ENCODE results near the gene KL. TPM values are rescaled to one million over a fixed set of nuclear protein-coding genes. Genes with fewer than 3 reads are reported as not detected.

KL gene
- total and polyA plus RNA-seq, 2 of the 8 experiments (the other 6 are each of a cell fraction or from before 2014, with no cell fraction given) = 0.02 TPM; not detected in 1

DNA sequence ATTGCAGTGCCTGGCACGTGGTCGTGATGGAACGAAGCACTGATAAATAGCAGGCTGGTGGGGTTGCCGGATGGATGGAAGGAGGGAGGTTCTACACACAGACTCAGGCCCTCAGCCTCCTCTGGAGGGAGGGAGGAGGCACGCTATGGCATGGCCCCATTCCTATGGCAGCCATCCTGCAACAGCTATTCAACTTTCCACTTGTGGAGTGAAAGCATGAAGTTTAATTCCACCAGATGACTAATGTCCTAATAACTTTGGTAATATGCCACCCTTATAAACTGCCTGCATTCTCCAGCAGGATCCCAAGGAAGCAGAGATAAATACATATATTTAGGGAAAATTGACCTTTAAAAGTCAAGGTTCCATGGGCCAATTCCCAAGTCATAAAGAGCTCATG lies 92.4 kb downstream of the KL start:
- H3K79me2 ChIP-seq (ENCODE audit: control insufficient read depth in 1 of 2, insufficient read depth in 2 of 2, low read length in 2 of 2) = no peaks in the 10 kb centered on the region; a peak in 1 of 4 replicates
- no peak overlapping the region for H4K8ac ChIP-seq (ENCODE audit: extremely low read depth, insufficient read depth, low read length)
- no peak overlapping the region for H4K91ac ChIP-seq (replicated peaks; ENCODE audit: insufficient read length, low read length)
- H3K4ac ChIP-seq (replicated peaks; ENCODE audit: insufficient read length, low read depth, low read length) = no peak overlapping the region
- H3K27me3 ChIP-seq (replicated peaks in 1 of 4; ENCODE audit: control insufficient read depth in 3 of 4, extremely low read depth in 1 of 4, insufficient read depth in 3 of 4, low read length in 3 of 4) = no peaks in the 10 kb centered on the region
- H2BK20ac ChIP-seq (ENCODE audit: low read length) = no peak overlapping the region
- no peak overlapping the region for H3K9ac ChIP-seq (replicated peaks in 1 of 4; ENCODE audit: extremely low read depth in 1 of 4, low read depth in 3 of 4, low read length in 3 of 4)
- no peak overlapping the region for H2AK5ac ChIP-seq (ENCODE audit: low read depth, low read length)
- no peak overlapping the region for H2BK5ac ChIP-seq (ENCODE audit: low read depth, low read length)
- H3K18ac ChIP-seq (ENCODE audit: extremely low read depth, low read length) = no peak overlapping the region
- H2BK120ac ChIP-seq (replicated peaks; ENCODE audit: low read depth, low read length) = no peak overlapping the region
- no peak overlapping the region for H3K56ac ChIP-seq (replicated peaks; ENCODE audit: insufficient read length, low read depth, low read length)
- no peak for FAIRE-seq
- H3K23me2 ChIP-seq (ENCODE audit: low read depth, low read length) = no peaks in the 10 kb centered on the region
- no peak overlapping the region for H3K4me3 ChIP-seq (ENCODE audit: extremely low read depth in 1 of 4, insufficient read depth in 2 of 4, low read depth in 3 of 4, low read length in 4 of 4)
- H2BK12ac ChIP-seq (ENCODE audit: low read depth, low read length) = no peak overlapping the region
- no peaks in the 10 kb centered on the region for H3K36me3 ChIP-seq (ENCODE audit: control insufficient read depth in 2 of 4, insufficient read depth in 4 of 4, low read length in 3 of 4)
- H3K23ac ChIP-seq (ENCODE audit: insufficient read length) = no peak overlapping the region
- WGBS, 2 experiments (ENCODE audit: extremely low coverage in 1 of 2, insufficient coverage in 1 of 2, insufficient read length in 1 of 2, insufficient replicate concordance in 2 of 2, low coverage in 1 of 2, low lambda C conversion rate in 2 of 2, missing lambda C conversion rate in 1 of 2) = 89% methylated on average over 5 of the region's 5 CpGs; no CpG with 5 or more reads in 1 of the 2 experiments
- H3K79me1 ChIP-seq (ENCODE audit: low read depth, low read length) = no peaks in the 10 kb centered on the region
- POLR2A ChIA-PET (ENCODE audit: partially characterized antibody) = no interaction called here
- no peak overlapping the region for H3K14ac ChIP-seq (ENCODE audit: insufficient read length)
- DNase-seq (ENCODE audit: low read depth in 1 of 2, low spot score in 2 of 2) = no peak
- H4K20me1 ChIP-seq (replicated peaks in 1 of 2; ENCODE audit: control insufficient read depth in 1 of 2, insufficient read depth in 2 of 2, low read length in 2 of 2) = no peaks in the 10 kb centered on the region
- H4K5ac ChIP-seq (ENCODE audit: insufficient read length, low read depth, low read length) = no peak overlapping the region
- H2BK15ac ChIP-seq (ENCODE audit: low read length) = no peak overlapping the region
- CTCF ChIA-PET (ENCODE audit: partially characterized antibody) = interaction anchor here (1.0 to 2.6 kb wide), 6 partner anchors 8 to 333 kb away, joined by 3 to 16 read pairs (median 4); no protein-coding TSS in a partner anchor
- H2AFZ ChIP-seq (ENCODE audit: low read length) = no peak overlapping the region
- no peaks in the 10 kb centered on the region for H3K4me1 ChIP-seq (replicated peaks in 1 of 4; ENCODE audit: control insufficient read depth in 3 of 4, insufficient read depth in 4 of 4, low read length in 3 of 4)
- no peak overlapping the region for H3K4me2 ChIP-seq (ENCODE audit: insufficient read depth in 1 of 2, low read depth in 2 of 2, low read length in 2 of 2)
- no peaks in the 10 kb centered on the region for H3K9me3 ChIP-seq (ENCODE audit: insufficient read depth in 2 of 2, low read depth in 1 of 2, low read length in 1 of 2)
- no peak overlapping the region for H3K27ac ChIP-seq (ENCODE audit: low read depth, low read length)
- no peak for TF ChIP-seq RFX5 (IDR thresholded peaks at IDR 0.05; ENCODE audit: borderline replicate concordance, low read depth, low read length)
- TF ChIP-seq, protein P1, sequence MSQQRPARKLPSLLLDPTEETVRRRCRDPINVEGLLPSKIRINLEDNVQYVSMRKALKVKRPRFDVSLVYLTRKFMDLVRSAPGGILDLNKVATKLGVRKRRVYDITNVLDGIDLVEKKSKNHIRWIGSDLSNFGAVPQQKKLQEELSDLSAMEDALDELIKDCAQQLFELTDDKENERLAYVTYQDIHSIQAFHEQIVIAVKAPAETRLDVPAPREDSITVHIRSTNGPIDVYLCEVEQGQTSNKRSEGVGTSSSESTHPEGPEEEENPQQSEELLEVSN (IDR thresholded peaks at IDR 0.05) = no peak
- no peak for TF ChIP-seq SP4 (IDR thresholded peaks at IDR 0.05; ENCODE audit: low read length)
- no peak for TF ChIP-seq GTF2F1 (IDR thresholded peaks at IDR 0.05; ENCODE audit: borderline replicate concordance, low read depth, low read length)
- TF ChIP-seq KDM5A (IDR thresholded peaks at IDR 0.05; ENCODE audit: low read length) = no peak
- no peak for TF ChIP-seq SP1 (IDR thresholded peaks at IDR 0.05; ENCODE audit: low read depth, low read length)
- TF ChIP-seq KDM4A (IDR thresholded peaks at IDR 0.05; ENCODE audit: low read depth, low read length, severe bottlenecking) = no peak
- no peak for TF ChIP-seq CBX8 (IDR thresholded peaks at IDR 0.05; ENCODE audit: borderline replicate concordance, low read depth, low read length)
- TF ChIP-seq BRCA1 (IDR thresholded peaks at IDR 0.05; ENCODE audit: low read depth, low read length) = no peak
- no peak for TF ChIP-seq FOSL1 (IDR thresholded peaks at IDR 0.05; ENCODE audit: insufficient read depth, low read depth, low read length)
- TF ChIP-seq, protein P2, sequence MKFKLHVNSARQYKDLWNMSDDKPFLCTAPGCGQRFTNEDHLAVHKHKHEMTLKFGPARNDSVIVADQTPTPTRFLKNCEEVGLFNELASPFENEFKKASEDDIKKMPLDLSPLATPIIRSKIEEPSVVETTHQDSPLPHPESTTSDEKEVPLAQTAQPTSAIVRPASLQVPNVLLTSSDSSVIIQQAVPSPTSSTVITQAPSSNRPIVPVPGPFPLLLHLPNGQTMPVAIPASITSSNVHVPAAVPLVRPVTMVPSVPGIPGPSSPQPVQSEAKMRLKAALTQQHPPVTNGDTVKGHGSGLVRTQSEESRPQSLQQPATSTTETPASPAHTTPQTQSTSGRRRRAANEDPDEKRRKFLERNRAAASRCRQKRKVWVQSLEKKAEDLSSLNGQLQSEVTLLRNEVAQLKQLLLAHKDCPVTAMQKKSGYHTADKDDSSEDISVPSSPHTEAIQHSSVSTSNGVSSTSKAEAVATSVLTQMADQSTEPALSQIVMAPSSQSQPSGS (IDR thresholded peaks at IDR 0.05; ENCODE audit: low read length) = no peak
- TF ChIP-seq SIX5 (IDR thresholded peaks at IDR 0.05; ENCODE audit: low read depth, low read length) = no peak
- TF ChIP-seq YY1 (IDR thresholded peaks at IDR 0.05; ENCODE audit: low read depth, low read length) = no peak
